Kidney (tissue), 14 donors: Measurements from ENCODE around the gene ANXA5. TPM values are rescaled to one million over a fixed set of nuclear protein-coding genes. Genes with fewer than 3 reads are reported as not detected.

ENCODE experiments used
- DNase-seq, 5 donors: peaks; one replicate each; pipeline ENCODE4 v3.0.0-alpha.2; 2013 to 2020
- FAIRE-seq: peaks from 2 replicates; lab custom pipeline; 2012; peaks lifted over from hg19 to GRCh38; lab: Jason Lieb, UNC
- H3K27ac ChIP-seq, 2 donors: one replicate each; pipeline ENCODE4 v1.7.0; 2013; ENCODE audit warnings: low read depth in 2 of 2, low read length in 2 of 2, inconsistent platforms in 1 of 2
- H3K27me3 ChIP-seq: one replicate; pipeline ENCODE4 v1.7.1; 2013; ENCODE audit warnings: low read length, inconsistent platforms; ENCODE audit not compliant: control insufficient read depth, insufficient read depth
- H3K36me3 ChIP-seq, 3 donors: one replicate each; pipeline versions ENCODE4 v1.7.0 to v1.7.1; 2013; ENCODE audit warnings: low read length in 3 of 3, control low read depth in 1 of 3, inconsistent platforms in 1 of 3; ENCODE audit not compliant: insufficient read depth in 3 of 3, control insufficient read depth in 2 of 3
- H3K4me1 ChIP-seq, 3 donors: one replicate each; pipeline versions ENCODE4 v1.7.0 to v1.7.1; 2013; ENCODE audit warnings: low read length in 3 of 3, inconsistent platforms in 1 of 3, low read depth in 1 of 3; ENCODE audit not compliant: control insufficient read depth in 2 of 3, insufficient read depth in 2 of 3
- H3K4me3 ChIP-seq, 3 donors: one replicate each; pipeline versions ENCODE4 v1.7.0 to v1.8.1; 2013; ENCODE audit warnings: low read length in 3 of 3, control low read depth in 1 of 3, inconsistent platforms in 1 of 3
- H3K9ac ChIP-seq, 3 donors: one replicate each; pipeline versions ENCODE4 v1.7.0 to v1.7.1; 2013; ENCODE audit warnings: low read length in 3 of 3, control low read depth in 1 of 3, inconsistent platforms in 1 of 3
- H3K9me3 ChIP-seq, 3 donors: one replicate each; pipeline versions ENCODE4 v1.7.0 to v1.7.1; 2013; ENCODE audit warnings: low read length in 3 of 3, control low read depth in 1 of 3, inconsistent platforms in 1 of 3; ENCODE audit not compliant: control insufficient read depth in 2 of 3, insufficient read depth in 1 of 3
- CTCF ChIP-seq: IDR thresholded peaks from 3 replicates; pipeline ENCODE4 v1.5.1; 2012; ENCODE audit warnings: mild to moderate bottlenecking, moderate library complexity, borderline replicate concordance; ENCODE audit not compliant: insufficient read depth; ENCODE audit errors: extremely low read depth
- intact Hi-C: fragments of 100-400 bp; cut with DNase I; formaldehyde crosslinking; loops from one replicate; pipeline ENCODE4 v1.11.1; 2022
- polyA plus RNA-seq: library from polyadenylated mRNA; stranded (reverse); fragments of 350-450 nt; fragmentation: Illumina TruSeq; extraction: RNeasy Lipid Tissue Mini Kit (QIAGEN cat#74804); gene quantifications from one replicate; pipeline ENCODE4 v1.2.3, GENCODE V29; 2014; ENCODE audit warnings: low read depth, low replicate concordance; ENCODE audit not compliant: insufficient read depth
- total RNA-seq: library from RNA; stranded (reverse); fragmentation: NEBNext Ultra II Directional; extraction: Animal tissue kit (Norgen Biotek cat#: 25700); gene quantifications from one replicate; pipeline ENCODE4 v1.2.1, GENCODE V29; 2021
- donor health status: control.
- donor health status: control.
- donor health status: control.
- donor health status: control.
- donor health status: control.
- donor health status: DM: yes; HTN: yes; CAD: no.
- donor health status: Normal renal cell carcinoma (clear cell type).

The ANXA5 gene
- total and polyA plus RNA-seq, 2 donors from 2014 or later, result 248 to 302 TPM

GRCh38 chr4:121712001-121712651, 15.3 kb upstream of the ANXA5 start:
- Histone ChIP-seq H3K9ac (no peak overlapping the region), H3K9me3 (no peaks in the 10 kb centered on the region), H3K27me3 (no peaks in the 10 kb centered on the region), H3K36me3 (no peaks in the 10 kb centered on the region), H3K4me3 (peak overlapping the region in 1 of 3 donors; percentile 30), H3K27ac (no peak overlapping the region), H3K4me1 (peaks cover 0 to 3% (median 0%) of the 10 kb centered on the region in 3 donors)
- FAIRE-seq (no peak), DNase-seq (no peak)
- intact Hi-C loops, result no loop called here
- TF ChIP-seq CTCF, result no peak

GRCh38 chr4:121711263-121712000, 14.7 kb upstream of the ANXA5 start:
- H3K36me3 ChIP-seq, result no peaks in the 10 kb centered on the region
- H3K4me3 ChIP-seq, result peak overlapping the region in 1 of 3 donors; percentile 30
- DNase-seq, result peak; percentile 56 to 96 (median 84)
- intact Hi-C loops, result no loop called here
- peak overlapping the region in 1 of 3 donors; percentile 49 for H3K9ac ChIP-seq
- no peaks in the 10 kb centered on the region for H3K27me3 ChIP-seq
- peaks cover 0 to 3% (median 0%) of the 10 kb centered on the region in 3 donors for H3K4me1 ChIP-seq
- H3K27ac ChIP-seq, result no peak overlapping the region
- FAIRE-seq, result no peak
- TF ChIP-seq CTCF, result no peak
- H3K9me3 ChIP-seq, result no peaks in the 10 kb centered on the region

GRCh38 chr4:121709766-121710405, 13.1 kb upstream of the ANXA5 start:
- no peak overlapping the region for H3K27ac ChIP-seq
- peaks cover 0 to 3% (median 0%) of the 10 kb centered on the region in 3 donors for H3K4me1 ChIP-seq
- no peak overlapping the region for H3K4me3 ChIP-seq
- H3K27me3 ChIP-seq, result no peaks in the 10 kb centered on the region
- no peak for TF ChIP-seq CTCF
- FAIRE-seq (no peak), DNase-seq (no peak)
- H3K36me3 ChIP-seq, result no peaks in the 10 kb centered on the region
- intact Hi-C loops, result no loop called here
- H3K9ac ChIP-seq, result no peak overlapping the region
- no peaks in the 10 kb centered on the region for H3K9me3 ChIP-seq
